GM19238 (cell line): ENCODE results near the gene AGAP1.

Experiments
- DNase-seq: peaks from one replicate; pipeline ENCODE4 v3.0.0; 2011; ENCODE audit warnings: low spot score; ENCODE audit not compliant: insufficient read length

The AGAP1 gene

GRCh38 chr2:235839974-235840373, 346.1 kb downstream of the AGAP1 start:
- no peak for DNase-seq

- DNase-seq: no peak
Measured at GRCh38 chr2:235841863-235842262, 348.0 kb downstream of the AGAP1 start.

DNA sequence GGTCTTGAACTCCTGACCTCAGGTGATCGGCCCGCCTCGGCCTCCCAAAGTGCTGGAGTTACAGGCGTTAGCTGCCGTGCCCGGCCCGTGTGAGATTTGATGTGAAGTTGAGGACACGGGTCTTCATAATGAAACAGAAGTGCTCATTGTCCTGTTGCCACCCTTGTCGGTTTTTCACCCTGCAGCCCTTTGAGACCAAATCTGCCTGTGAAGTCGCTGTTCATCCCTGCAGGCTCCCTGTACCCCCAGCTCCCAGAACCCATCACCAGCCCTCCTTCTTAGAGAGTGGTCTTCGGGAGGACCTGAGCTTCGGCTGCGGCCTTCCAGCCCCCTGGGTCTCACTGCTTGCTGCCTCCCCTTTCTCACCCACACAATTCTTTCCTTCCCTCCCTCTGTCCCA, 349.1 kb downstream of the AGAP1 start:
- DNase-seq: no peak

- no peak for DNase-seq
Measured at GRCh38 chr2:235843591-235844395, 349.9 kb downstream of the AGAP1 start.

- DNase-seq: no peak
Measured at GRCh38 chr2:235844561-235844960, 350.7 kb downstream of the AGAP1 start.

DNA sequence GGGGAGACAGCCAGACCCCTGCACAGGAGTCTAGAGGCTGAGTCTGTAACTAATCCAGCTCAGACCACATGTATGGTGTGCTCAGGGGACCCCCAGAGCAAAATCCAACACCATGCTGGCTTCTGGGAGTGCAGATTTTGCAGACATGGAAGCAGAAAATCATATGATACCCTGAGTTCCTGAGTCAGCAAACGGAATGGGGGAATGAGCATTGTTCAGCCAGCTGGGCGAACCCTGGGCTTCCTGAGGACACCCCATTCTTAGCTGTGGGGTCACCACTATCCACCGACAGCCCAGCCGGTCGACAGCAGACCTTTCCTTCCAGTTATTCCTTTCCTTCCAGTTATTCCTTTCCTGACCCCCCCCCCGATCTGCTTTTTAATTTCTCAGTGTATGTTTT, 351.4 kb downstream of the AGAP1 start:
- no peak for DNase-seq

DNA sequence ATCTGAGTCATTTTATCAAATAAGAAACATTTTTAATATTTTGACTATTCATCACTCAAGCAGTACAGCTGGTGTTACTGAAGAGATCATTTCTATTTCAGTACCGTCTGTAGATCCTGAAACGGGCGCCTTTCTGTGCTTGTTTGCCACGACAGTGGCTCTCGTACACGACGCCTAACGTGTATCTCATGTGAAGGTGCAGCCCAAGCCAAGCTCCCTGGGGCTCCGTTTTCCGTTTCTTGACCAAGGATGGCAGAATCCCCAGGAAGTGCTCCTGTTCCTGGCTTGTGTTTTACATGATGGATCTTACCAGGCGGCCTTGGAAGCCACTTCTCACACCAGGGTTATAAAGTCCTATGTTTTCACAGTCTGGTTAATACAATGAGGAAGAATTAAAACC, 353.7 kb downstream of the AGAP1 start:
- DNase-seq: no peak

GRCh38 chr2:235848055-235848454, 354.2 kb downstream of the AGAP1 start:
- no peak for DNase-seq

DNA sequence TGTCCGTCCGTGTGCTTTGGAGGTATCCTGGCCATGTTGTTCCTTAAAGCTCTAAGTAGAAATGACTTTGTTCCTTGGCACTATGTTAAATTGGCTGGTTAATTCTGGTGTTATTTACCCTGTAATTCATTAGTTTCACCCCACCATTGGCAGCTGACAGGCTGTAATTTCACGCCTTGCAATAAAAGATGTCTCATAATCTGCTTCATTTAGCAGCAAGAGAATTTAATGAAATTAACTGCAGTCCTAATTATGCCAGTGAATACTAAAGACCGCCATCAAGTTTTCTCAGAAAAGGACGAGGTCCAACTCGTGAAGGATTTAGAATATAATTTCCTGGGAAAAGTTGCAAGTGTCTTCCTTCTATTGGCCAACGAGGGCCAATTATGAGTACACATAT, 355.1 kb downstream of the AGAP1 start:
- DNase-seq: no peak

GRCh38 chr2:235849489-235849888, 355.6 kb downstream of the AGAP1 start:
- DNase-seq: no peak

- no peak for DNase-seq
Measured at GRCh38 chr2:235850289-235850688, 356.4 kb downstream of the AGAP1 start.

- DNase-seq: no peak
Measured at GRCh38 chr2:235850771-235851551, 357.1 kb downstream of the AGAP1 start.

DNA sequence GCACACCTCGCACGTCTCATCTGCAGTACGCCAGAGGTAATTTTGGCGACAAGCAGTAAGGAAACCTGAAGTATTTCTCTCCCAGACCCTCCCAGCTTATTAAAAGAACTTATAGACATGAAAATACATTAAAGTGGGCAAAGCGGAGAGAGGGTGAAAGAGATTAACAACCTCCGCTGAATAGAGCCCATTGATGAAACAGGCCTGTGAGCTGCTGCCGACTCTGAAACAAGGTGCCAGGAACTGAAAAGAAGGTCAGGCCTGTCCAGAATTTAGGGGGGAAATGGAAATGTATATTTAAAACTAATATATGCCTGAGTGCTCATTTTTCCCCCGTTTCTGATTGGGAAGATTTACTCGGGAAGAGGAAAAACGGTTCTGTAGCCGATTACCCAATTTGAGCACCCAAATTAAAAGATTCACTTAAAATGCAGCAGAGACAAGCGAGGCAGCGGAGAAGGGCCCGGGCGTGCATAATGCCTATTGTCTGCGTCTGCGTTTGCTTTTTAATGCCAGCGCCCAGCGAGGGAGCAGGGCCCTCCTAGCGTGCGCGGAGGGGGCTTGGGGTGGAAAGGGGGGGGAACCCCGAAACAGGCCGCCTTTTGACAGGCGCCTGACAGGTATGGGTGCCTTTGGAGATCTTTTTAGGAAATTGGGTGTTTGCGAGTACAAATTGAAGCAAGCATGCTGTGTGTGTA, 358.1 kb downstream of the AGAP1 start:
- DNase-seq: no peak

DNA sequence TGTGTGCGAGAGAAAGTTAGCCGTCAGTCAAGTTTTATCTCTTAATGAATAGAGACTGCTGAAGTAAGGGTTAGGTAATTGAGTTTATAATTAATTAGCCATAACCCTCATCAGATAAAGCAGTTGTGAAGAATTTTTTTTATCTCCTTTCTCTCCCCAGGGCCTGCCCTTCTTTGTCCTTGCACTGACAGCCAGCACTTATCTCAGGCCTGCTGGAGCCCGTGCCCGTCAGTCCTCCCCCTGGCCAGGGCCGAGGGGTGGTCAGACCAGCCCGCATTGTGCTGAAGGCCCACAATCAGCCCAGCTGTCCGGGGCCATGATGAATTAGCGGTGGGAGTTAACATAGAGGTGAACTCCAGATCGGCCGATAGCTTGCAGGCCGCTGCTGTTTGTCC, 358.7 kb downstream of the AGAP1 start:
- DNase-seq: no peak

DNA sequence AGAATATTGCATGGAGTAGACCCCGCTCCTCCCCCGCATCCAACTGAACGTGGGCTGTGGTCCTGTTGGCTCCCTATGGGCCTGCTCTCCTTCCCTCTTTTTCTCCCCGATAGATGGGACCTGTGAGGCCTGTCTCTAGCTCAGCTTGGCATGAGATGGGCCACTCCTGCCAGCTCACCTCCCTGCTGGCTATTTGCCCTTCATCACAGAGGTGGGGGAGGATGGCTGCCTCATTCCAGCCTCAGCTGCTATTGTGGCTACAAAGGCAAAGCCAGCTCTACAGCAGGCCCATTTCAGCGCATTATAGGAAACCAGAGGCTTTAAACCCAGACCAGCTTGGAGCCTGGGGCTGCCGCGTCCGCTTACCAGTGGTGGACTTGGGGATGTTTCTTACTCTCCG, 360.4 kb downstream of the AGAP1 start:
- no peak for DNase-seq

DNA sequence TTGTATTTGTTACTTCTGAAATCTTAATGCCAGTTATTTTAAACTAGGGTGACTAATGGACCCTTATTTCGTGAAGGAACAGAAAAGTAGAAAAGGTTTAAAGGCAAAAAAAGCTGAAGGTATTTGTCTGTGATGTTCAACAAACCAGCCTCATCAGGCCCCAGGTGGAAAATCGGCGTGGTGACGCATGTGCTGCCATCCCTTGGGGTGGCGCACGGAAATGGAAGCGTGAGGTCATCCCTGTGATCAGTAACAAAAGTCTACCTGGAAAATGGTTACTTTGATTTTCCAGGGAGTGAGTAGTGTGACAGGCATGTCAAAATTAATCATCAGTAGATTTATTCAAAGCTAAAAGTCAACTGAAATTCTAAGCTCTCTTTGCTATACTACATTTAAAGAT, 361.2 kb downstream of the AGAP1 start:
- no peak for DNase-seq

GRCh38 chr2:235856151-235856854, 362.5 kb downstream of the AGAP1 start:
- no peak for DNase-seq

DNA sequence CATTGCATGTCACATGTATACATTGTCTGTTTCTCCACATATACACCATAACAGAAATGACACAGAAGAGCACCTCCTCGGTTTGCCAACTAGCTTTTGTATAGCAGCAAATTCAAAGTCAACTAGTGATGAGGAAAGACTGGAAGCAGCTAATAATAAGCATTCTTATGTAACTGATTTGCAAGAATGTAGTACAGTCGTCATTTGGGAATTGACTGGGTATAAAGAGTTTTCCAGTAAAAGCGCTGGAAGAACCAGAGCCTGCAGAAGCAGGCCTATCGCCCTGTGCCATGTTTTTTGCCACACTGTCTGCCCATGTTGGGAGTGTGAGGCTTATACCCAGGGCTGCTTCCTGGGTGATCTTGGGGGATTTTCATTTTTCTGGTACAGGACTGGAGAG, 363.8 kb downstream of the AGAP1 start:
- DNase-seq: no peak

DNA sequence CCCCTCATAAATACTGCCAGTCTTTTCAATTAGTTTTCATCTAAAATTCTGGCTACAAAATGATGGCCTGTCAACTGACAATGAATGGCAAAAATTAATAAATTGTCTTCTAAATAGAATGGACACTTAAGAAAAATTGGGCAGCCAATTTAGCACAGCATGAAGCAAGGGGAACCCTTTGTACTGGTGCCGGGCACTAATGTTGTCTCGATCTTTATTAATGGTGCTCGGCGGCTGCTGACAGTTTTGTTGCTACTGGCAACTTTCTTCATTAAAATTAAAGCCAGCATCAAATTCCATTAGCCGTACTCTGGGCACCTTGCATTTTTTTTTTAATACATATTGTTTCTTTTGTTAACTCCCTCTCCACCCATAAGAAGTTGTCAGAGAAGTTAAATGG, 365.0 kb downstream of the AGAP1 start:
- DNase-seq: no peak

DNA sequence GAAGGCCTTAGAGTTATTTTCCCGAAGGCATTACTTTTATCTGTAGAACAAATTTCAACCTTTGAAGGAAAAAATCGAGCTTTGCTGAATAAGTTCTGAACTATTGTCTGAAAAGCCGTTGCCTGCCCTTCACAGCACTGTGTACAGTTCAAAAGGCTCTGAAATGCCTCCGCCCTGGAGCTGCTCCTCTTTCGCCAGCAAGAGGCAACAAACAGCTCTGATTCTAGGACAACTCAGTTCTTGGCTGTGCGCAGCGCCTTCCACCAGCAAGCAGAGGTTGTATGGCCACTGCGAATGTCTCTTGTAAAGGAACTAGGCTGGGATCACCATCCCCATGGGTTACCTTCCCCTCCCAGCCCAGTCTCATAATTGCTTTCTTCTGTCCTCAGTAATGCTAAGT, 365.8 kb downstream of the AGAP1 start:
- DNase-seq: no peak

DNA sequence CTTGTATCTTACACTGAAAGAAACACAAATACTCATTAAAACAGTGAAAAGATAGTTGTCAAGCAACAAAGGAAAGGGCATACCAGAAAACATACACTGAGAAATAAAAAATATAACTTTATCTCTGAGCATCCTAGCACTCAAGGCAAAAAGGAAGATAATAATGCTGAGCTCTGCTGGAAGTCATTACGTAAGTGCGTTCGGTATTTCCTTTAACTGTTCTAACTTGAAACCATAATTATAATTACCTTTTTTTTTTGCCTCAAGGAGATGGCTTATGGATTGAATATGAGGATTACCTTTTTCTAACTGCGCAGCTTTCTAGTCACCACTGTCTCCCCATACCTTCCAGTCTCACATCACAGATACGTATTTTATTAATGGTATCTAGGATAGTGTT, 366.3 kb downstream of the AGAP1 start:
- no peak for DNase-seq

GRCh38 chr2:235860871-235861270, 367.0 kb downstream of the AGAP1 start:
- DNase-seq: no peak
